Lower leg skin (tissue), 3 donors: ENCODE results near the gene HIRA.

Source experiments
- POLR2A ChIP-seq, 2 donors: fragments of 450-650 bp; IDR thresholded peaks; one replicate each; pipeline ENCODE4 v1.6.1; 2016 to 2017; ENCODE audit warnings: antibody characterized with exemption in 2 of 2, mild to moderate bottlenecking in 1 of 2, moderate library complexity in 1 of 2
- TF ChIP-seq, protein P1 (sequence below), 3 donors: fragments of 450-650 bp; IDR thresholded peaks; one replicate each; pipeline ENCODE4 v1.5.1; 2016; ENCODE audit warnings: antibody characterized with exemption in 3 of 3, mild to moderate bottlenecking in 3 of 3, moderate library complexity in 2 of 3

GRCh38 chr22:19424186-19424500 is 7.4 kb downstream of the HIRA start:
- no peak for TF ChIP-seq POLR2A (IDR thresholded peaks at IDR 0.05)
- TF ChIP-seq, protein P1, sequence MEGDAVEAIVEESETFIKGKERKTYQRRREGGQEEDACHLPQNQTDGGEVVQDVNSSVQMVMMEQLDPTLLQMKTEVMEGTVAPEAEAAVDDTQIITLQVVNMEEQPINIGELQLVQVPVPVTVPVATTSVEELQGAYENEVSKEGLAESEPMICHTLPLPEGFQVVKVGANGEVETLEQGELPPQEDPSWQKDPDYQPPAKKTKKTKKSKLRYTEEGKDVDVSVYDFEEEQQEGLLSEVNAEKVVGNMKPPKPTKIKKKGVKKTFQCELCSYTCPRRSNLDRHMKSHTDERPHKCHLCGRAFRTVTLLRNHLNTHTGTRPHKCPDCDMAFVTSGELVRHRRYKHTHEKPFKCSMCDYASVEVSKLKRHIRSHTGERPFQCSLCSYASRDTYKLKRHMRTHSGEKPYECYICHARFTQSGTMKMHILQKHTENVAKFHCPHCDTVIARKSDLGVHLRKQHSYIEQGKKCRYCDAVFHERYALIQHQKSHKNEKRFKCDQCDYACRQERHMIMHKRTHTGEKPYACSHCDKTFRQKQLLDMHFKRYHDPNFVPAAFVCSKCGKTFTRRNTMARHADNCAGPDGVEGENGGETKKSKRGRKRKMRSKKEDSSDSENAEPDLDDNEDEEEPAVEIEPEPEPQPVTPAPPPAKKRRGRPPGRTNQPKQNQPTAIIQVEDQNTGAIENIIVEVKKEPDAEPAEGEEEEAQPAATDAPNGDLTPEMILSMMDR (IDR thresholded peaks at IDR 0.05), result no peak
